ENCODE data around the gene DUSP23. TPM values are rescaled to one million over a fixed set of nuclear protein-coding genes. Genes with fewer than 3 reads are reported as not detected.

The DUSP23 gene
- total RNA-seq, 3 donors from 2014 or later = 30.2 to 36.7 (median 36.3) TPM

GRCh38 chr1:159828581-159829272 lies 48.0 kb downstream of the DUSP23 start:
- DNase-seq (no peak), ATAC-seq (no peak)
- H3K4me1 Mint-ChIP-seq (ENCODE audit: low read depth) = peaks cover 48% of the 10 kb centered on the region
- peaks cover 6% of the 10 kb centered on the region for H3K9me3 Mint-ChIP-seq
- H3K27me3 Mint-ChIP-seq (ENCODE audit: low read depth) = no peaks in the 10 kb centered on the region
- H3K36me3 Mint-ChIP-seq (ENCODE audit: insufficient read depth) = no peaks in the 10 kb centered on the region
- no peak overlapping the region for H3K4me3 Mint-ChIP-seq

- ATAC-seq = no peak
- Mint-ChIP-seq H3K36me3 (ENCODE audit: insufficient read depth) (no peaks in the 10 kb centered on the region), H3K4me1 (ENCODE audit: low read depth) (peaks cover 48% of the 10 kb centered on the region)
These were observed 48.5 kb downstream of the DUSP23 start for GRCh38 chr1:159829273-159829634.

DNA sequence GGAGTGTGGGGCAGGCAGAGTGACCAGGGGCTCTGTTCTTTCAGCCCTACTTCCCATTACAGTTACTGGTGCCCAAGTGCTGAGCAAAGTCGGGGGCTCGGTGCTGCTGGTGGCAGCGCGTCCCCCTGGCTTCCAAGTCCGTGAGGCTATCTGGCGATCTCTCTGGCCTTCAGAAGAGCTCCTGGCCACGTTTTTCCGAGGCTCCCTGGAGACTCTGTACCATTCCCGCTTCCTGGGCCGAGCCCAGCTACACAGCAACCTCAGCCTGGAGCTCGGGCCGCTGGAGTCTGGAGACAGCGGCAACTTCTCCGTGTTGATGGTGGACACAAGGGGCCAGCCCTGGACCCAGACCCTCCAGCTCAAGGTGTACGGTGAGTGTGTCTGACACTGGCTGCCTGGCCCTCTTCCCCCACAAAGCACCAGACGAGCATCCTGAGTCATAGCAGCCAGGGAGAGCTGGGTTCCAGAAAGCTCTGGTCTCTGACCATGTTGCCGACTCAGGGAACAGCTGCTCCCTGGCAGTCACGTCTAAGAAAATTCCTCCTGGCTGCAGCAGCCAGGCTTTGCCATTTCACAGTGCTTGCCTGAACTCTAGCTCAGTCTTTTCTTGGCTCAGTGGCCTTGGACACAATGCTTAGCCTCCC lies 49.2 kb downstream of the DUSP23 start:
- H3K4me1 Mint-ChIP-seq (ENCODE audit: low read depth) = peaks cover 44% of the 10 kb centered on the region
- peaks cover 6% of the 10 kb centered on the region for H3K9me3 Mint-ChIP-seq
- no peak overlapping the region for H3K4me3 Mint-ChIP-seq
- DNase-seq (no peak), ATAC-seq (no peak)
- no peaks in the 10 kb centered on the region for H3K36me3 Mint-ChIP-seq (ENCODE audit: insufficient read depth)
- H3K27me3 Mint-ChIP-seq (ENCODE audit: low read depth) = no peaks in the 10 kb centered on the region

More at GRCh38 chr1:159829273-159829634, 48.5 kb downstream of the DUSP23 start:
- Mint-ChIP-seq H3K4me3 (no peak overlapping the region), H3K9me3 (peaks cover 6% of the 10 kb centered on the region), H3K27me3 (ENCODE audit: low read depth) (no peaks in the 10 kb centered on the region)
- no peak for DNase-seq

- Mint-ChIP-seq H3K4me3 (no peak overlapping the region), H3K27me3 (ENCODE audit: low read depth) (no peaks in the 10 kb centered on the region), H3K36me3 (ENCODE audit: insufficient read depth) (no peaks in the 10 kb centered on the region), H3K4me1 (ENCODE audit: low read depth) (peaks cover 36% of the 10 kb centered on the region), H3K9me3 (peaks cover 6% of the 10 kb centered on the region)
- DNase-seq = no peak
- ATAC-seq = no peak
These were observed 50.0 kb downstream of the DUSP23 start for GRCh38 chr1:159830722-159831121.

DNA sequence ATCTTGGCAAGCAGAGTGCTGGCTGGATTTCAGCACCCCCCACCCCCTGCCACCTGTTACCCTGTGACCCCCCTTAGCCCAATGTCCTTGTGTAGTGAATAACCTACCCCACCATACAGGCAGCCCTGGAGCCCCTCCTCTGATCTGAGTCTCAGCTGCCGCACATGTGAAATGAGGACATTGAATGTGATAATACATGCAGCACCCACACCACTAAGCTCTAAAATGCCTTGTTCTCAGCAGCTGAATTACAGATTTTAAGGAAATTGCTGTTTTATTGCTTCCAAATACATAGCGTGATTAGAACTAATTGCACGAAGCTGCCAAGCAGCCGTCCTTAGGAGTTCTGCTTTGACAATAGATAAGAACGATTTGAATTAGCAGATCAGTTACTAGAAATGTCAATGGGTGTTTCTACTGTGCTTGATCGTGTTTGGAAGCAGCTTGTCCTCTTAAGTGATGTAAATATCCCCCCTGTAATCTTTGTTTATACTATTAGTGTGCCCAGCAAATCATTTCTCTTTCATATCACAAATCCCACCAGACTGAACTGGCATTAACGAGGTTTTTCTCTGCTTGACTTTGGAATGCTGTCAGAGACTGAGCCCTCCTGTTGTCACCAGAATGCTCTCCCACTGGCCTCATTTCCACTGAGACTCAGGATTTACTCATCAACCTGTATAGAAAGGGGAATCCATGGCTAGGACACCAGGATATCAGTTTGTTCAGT lies 50.8 kb downstream of the DUSP23 start:
- ATAC-seq (no peak), DNase-seq (no peak)
- H3K9me3 Mint-ChIP-seq = peaks cover 6% of the 10 kb centered on the region
- H3K4me1 Mint-ChIP-seq (ENCODE audit: low read depth) = peaks cover 28% of the 10 kb centered on the region
- no peak overlapping the region for H3K4me3 Mint-ChIP-seq
- no peaks in the 10 kb centered on the region for H3K27me3 Mint-ChIP-seq (ENCODE audit: low read depth)
- H3K36me3 Mint-ChIP-seq (ENCODE audit: insufficient read depth) = peaks cover 1% of the 10 kb centered on the region

Other genes starting within 250 kb of the DUSP23 start
- not detected for gene OR10J5, start 245.0 kb upstream of the DUSP23 start, total RNA-seq
- gene APCS, start 193.1 kb upstream of the DUSP23 start, total RNA-seq = under 1 TPM in 2 of 3 donors, not detected in 1; 0.25 to 0.43 TPM
- under 1 TPM; 0.18 to 0.81 (median 0.68) TPM for gene CRP, start 66.4 kb upstream of the DUSP23 start, total RNA-seq
- under 1 TPM in 1 of 3 donors, not detected in 2; 0.41 TPM for gene FCRL6, start 21.4 kb downstream of the DUSP23 start, total RNA-seq
- gene SLAMF8, start 45.9 kb downstream of the DUSP23 start, total RNA-seq = 1 to 10 TPM in 2 of 3 donors, under 1 TPM in 1; 0.98 to 1.3 (median 1.2) TPM
- gene VSIG8, start 81.7 kb downstream of the DUSP23 start, total RNA-seq = not detected
- 1 to 10 TPM in 1 of 3 donors, under 1 TPM in 2; 0.82 to 1.2 (median 0.82) TPM for gene CFAP45, start 119.2 kb downstream of the DUSP23 start, total RNA-seq
- gene TAGLN2, start 144.5 kb downstream of the DUSP23 start, total RNA-seq = 100 to 1,000 TPM; 338 to 362 (median 353) TPM
- gene IGSF9, start 164.7 kb downstream of the DUSP23 start, total RNA-seq = under 1 TPM; 0.11 to 0.20 (median 0.16) TPM
- gene SLAMF9, start 173.3 kb downstream of the DUSP23 start, total RNA-seq = not detected